Fibroblast of lung (primary cell): ENCODE measurements around the gene LIMCH1. TPM values are rescaled to one million over a fixed set of nuclear protein-coding genes. Genes with fewer than 3 reads are reported as not detected.
A peak's percentile ranks its signal among the peaks of the same experiment; 100 is the strongest.

Experiments
- DNase-seq, 2 donors: peaks; one replicate each; pipeline versions ENCODE4 v3.0.0 to v3.0.0-alpha.2; 2010; ENCODE audit warnings: low read depth in 2 of 2
- H2AFZ ChIP-seq: 2 replicates; pipeline ENCODE4 v1.5.1; 2012; ENCODE audit warnings: low read length, control low read depth, inconsistent platforms
- H3K27ac ChIP-seq: 2 replicates; pipeline ENCODE4 v1.5.1; 2011; ENCODE audit warnings: low read length, control low read depth; ENCODE audit not compliant: insufficient read depth
- H3K27me3 ChIP-seq: 2 replicates; pipeline ENCODE4 v1.5.1; 2011; ENCODE audit warnings: mild to moderate bottlenecking, low read length; ENCODE audit not compliant: control insufficient read depth, insufficient read depth
- H3K36me3 ChIP-seq: 2 replicates; pipeline ENCODE4 v1.5.1; 2011; ENCODE audit warnings: low read length; ENCODE audit not compliant: control insufficient read depth, insufficient read depth
- H3K4me1 ChIP-seq: 2 replicates; pipeline ENCODE4 v1.5.1; 2011; ENCODE audit warnings: low read length; ENCODE audit not compliant: control insufficient read depth, insufficient read depth; ENCODE audit errors: extremely low read depth
- H3K4me2 ChIP-seq: 2 replicates; pipeline ENCODE4 v1.5.1; 2011; ENCODE audit warnings: low read length, control low read depth; ENCODE audit not compliant: insufficient read depth; ENCODE audit errors: extremely low read depth
- H3K4me3 ChIP-seq, 4 experiments: fragments of 200-600 bp in 1 of 4; sonication (generic) in 1 of 4; replicated peaks in 1 of 4; 2 replicates each; pipeline ENCODE4 v1.5.1; 2011 to 2016; ENCODE audit warnings: low read length in 4 of 4, low read depth in 3 of 4, mild to moderate bottlenecking in 3 of 4, control low read depth in 2 of 4, inconsistent platforms in 1 of 4, mixed read lengths in 1 of 4; ENCODE audit not compliant: insufficient read depth in 1 of 4; ENCODE audit errors: control extremely low read depth in 1 of 4
- H3K79me2 ChIP-seq: 2 replicates; pipeline ENCODE4 v1.5.1; 2012; ENCODE audit warnings: mild to moderate bottlenecking, low read length, inconsistent platforms; ENCODE audit not compliant: control insufficient read depth, insufficient read depth
- H3K9ac ChIP-seq: 2 replicates; pipeline ENCODE4 v1.5.1; 2011; ENCODE audit warnings: mild to moderate bottlenecking, low read length, control low read depth; ENCODE audit not compliant: insufficient read depth
- H3K9me3 ChIP-seq: 2 replicates; pipeline ENCODE4 v1.5.1; 2012; ENCODE audit warnings: low read depth, low read length; ENCODE audit not compliant: control insufficient read depth, insufficient read depth
- H4K20me1 ChIP-seq: 2 replicates; pipeline ENCODE4 v1.5.1; 2011; ENCODE audit warnings: low read length; ENCODE audit not compliant: control insufficient read depth, insufficient read depth; ENCODE audit errors: extremely low read depth
- EZH2 ChIP-seq: IDR thresholded peaks from 2 replicates; pipeline ENCODE4 v1.5.1; 2012; ENCODE audit warnings: low read length, control low read depth, mild to moderate bottlenecking; ENCODE audit errors: missing control alignments
- polyA plus RNA-seq, 2 donors: library from polyadenylated mRNA; depleted of rRNA in 1 of 2; stranded (reverse) in 1 of 2; unstranded in 1 of 2; fragments of >200 nt; gene quantifications; 2 replicates each; pipeline ENCODE4 v1.2.1, GENCODE V29; 2011 to 2012; ENCODE audit warnings: missing spikeins in 1 of 2
- total RNA-seq: library from RNA; depleted of rRNA; stranded (reverse); fragments of >200 nt; gene quantifications from 2 replicates; pipeline ENCODE4 v1.2.1, GENCODE V29; 2014
- TF ChIP-seq, protein P1 (sequence below), 2 donors: IDR thresholded peaks in 1 of 2; conservative IDR thresholded peaks in 1 of 2; 1 replicate in 1 of 2; 2 replicates in 1 of 2; pipeline ENCODE4 v1.5.1; 2011 to 2012; ENCODE audit warnings: low read length in 2 of 2, control low read depth in 1 of 2, inconsistent platforms in 1 of 2, low read depth in 1 of 2, mild to moderate bottlenecking in 1 of 2

The LIMCH1 gene
- total and polyA plus RNA-seq, 2 donors (not counting 1 experiment from before 2014, with no cell fraction given), result 2.8 to 4.6 TPM

DNA sequence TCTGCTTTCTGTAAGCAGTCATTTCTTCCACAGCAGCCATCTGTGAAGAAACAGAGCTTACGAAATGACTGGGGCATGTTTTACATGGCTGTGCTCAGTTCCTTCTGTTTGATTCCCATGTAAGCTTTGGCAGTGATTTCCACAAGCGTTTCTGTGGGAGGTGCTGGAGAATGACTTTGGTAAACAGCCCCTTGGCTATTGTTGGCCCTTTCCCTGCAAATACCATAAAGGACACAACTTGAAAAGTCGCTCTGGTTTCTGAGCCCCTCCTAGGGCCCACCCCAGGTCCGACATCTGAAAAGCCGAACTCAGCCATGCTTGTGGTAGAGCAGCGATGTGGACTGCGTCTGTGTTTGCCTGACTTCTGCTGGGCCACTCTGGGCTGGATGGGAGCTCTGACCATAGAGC is 3.7 kb downstream of the LIMCH1 start:
- Histone ChIP-seq H3K27me3 (no peaks in the 10 kb centered on the region), H3K27ac (no peak overlapping the region), H3K4me1 (no peaks in the 10 kb centered on the region), H2AFZ (no peak overlapping the region), H3K9ac (no peak overlapping the region), H3K36me3 (no peaks in the 10 kb centered on the region), H3K9me3 (no peaks in the 10 kb centered on the region), H3K79me2 (no peaks in the 10 kb centered on the region), H4K20me1 (no peaks in the 10 kb centered on the region), H3K4me2 (no peak overlapping the region), H3K4me3 (peak overlapping the region in 1 of 4 experiments; percentile 5)
- DNase-seq, result peak; percentile 18 to 28
- TF ChIP-seq, protein P1, sequence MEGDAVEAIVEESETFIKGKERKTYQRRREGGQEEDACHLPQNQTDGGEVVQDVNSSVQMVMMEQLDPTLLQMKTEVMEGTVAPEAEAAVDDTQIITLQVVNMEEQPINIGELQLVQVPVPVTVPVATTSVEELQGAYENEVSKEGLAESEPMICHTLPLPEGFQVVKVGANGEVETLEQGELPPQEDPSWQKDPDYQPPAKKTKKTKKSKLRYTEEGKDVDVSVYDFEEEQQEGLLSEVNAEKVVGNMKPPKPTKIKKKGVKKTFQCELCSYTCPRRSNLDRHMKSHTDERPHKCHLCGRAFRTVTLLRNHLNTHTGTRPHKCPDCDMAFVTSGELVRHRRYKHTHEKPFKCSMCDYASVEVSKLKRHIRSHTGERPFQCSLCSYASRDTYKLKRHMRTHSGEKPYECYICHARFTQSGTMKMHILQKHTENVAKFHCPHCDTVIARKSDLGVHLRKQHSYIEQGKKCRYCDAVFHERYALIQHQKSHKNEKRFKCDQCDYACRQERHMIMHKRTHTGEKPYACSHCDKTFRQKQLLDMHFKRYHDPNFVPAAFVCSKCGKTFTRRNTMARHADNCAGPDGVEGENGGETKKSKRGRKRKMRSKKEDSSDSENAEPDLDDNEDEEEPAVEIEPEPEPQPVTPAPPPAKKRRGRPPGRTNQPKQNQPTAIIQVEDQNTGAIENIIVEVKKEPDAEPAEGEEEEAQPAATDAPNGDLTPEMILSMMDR (conservative IDR thresholded peaks at IDR 0.05 in 1 of 2, IDR thresholded peaks at IDR 0.05 in 1 of 2; ENCODE audit: low read depth in 1 of 2, low read length in 2 of 2), result no peak
- TF ChIP-seq EZH2, result no peak

DNA sequence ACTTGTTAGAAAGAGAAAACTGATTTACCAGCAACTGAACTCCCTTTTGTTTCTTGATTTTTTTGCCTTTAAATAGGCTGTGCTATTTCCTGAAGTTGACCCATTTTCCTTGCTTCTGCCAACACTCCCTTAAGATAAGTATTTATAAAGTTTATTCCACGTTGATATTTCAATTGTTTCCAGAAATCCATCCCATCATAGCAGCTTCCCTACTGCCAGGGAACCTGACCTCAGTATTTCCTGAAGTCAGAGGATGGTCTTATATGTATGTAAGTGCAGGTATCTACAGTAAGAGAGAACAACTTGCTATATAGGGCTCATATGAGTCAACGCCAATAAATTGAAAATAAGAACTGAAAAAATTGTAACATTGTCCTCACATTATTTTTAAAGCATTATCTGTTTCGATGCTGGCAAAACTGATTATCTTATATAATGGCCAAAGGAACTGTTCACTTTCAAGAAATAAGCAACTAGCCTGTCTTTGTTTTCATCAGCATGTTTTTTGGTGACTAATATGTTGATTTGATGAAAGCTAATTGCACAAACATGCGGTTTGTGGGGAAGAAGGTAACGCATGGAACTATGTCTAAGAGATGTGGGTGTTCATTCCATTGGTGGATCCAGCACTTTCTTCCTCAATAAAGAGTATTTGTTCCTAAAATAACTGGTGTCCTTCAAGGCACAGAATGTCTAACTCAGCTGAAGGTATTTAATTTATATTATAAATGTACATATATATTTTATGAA is 4.7 kb downstream of the LIMCH1 start:
- TF ChIP-seq, protein P1 (conservative IDR thresholded peaks at IDR 0.05 in 1 of 2, IDR thresholded peaks at IDR 0.05 in 1 of 2; ENCODE audit: low read depth in 1 of 2, low read length in 2 of 2), result no peak
- TF ChIP-seq EZH2, result no peak
- Histone ChIP-seq H3K36me3 (no peaks in the 10 kb centered on the region), H3K9me3 (no peaks in the 10 kb centered on the region), H3K4me3 (no peak overlapping the region), H2AFZ (no peak overlapping the region), H3K27me3 (no peaks in the 10 kb centered on the region), H4K20me1 (no peaks in the 10 kb centered on the region), H3K27ac (no peak overlapping the region), H3K4me2 (no peak overlapping the region), H3K4me1 (no peaks in the 10 kb centered on the region), H3K9ac (no peak overlapping the region), H3K79me2 (no peaks in the 10 kb centered on the region)
- DNase-seq, result peak in 1 of 2 donors; percentile 48

DNA sequence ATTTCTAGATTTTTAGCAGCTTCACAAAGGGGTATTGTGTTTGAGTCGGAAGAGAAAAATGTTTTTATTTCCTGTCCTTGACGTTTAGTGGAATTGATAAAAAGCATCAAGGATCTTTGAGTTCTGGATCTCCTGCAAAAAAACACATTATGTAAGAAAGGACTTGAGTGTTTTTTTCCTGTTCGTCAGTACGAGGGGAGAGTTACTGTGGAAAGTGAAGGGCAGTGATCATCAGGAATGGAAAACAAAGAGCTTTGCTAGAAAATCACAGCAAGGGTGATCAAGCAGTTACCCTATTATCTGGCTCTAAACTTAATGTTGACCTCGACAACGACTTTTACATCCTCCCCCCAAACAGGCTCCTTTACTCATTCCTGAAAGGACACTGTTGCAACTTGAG is 7.3 kb downstream of the LIMCH1 start:
- Histone ChIP-seq H3K36me3 (no peaks in the 10 kb centered on the region), H3K4me2 (no peak overlapping the region), H3K27me3 (no peaks in the 10 kb centered on the region), H3K4me1 (no peaks in the 10 kb centered on the region), H3K27ac (no peak overlapping the region), H2AFZ (no peak overlapping the region), H3K79me2 (no peaks in the 10 kb centered on the region), H3K9me3 (no peaks in the 10 kb centered on the region), H3K9ac (no peak overlapping the region), H3K4me3 (no peak overlapping the region), H4K20me1 (no peaks in the 10 kb centered on the region)
- DNase-seq, result no peak
- TF ChIP-seq, protein P1 (conservative IDR thresholded peaks at IDR 0.05 in 1 of 2, IDR thresholded peaks at IDR 0.05 in 1 of 2; ENCODE audit: low read depth in 1 of 2, low read length in 2 of 2), result no peak
- TF ChIP-seq EZH2, result no peak
